Naive B cell (primary cell): ENCODE results near the gene PALS2. TPM values are rescaled to one million over a fixed set of nuclear protein-coding genes. Genes with fewer than 3 reads are reported as not detected.

Experiments used
- ATAC-seq, 2 donors: fragments of 150-1000 bp; cut with Tn5 transposase; 2 replicates each; pipeline ENCODE4 v1.10.0; 2021; ENCODE audit warnings: low read depth in 2 of 2, mild to moderate bottlenecking in 2 of 2, moderate library complexity in 2 of 2
- DNase-seq: peaks from one replicate; pipeline ENCODE4 v3.0.0; 2022
- H3K27ac Mint-ChIP-seq, 6 donors: one replicate each; pipeline ENCODE4 v1.8.0; 2020 to 2022; ENCODE audit warnings: mild to moderate bottlenecking in 6 of 6, mixed read lengths in 6 of 6, moderate library complexity in 5 of 6, inconsistent platforms in 2 of 6
- H3K27me3 Mint-ChIP-seq, 3 donors: one replicate each; pipeline ENCODE4 v1.8.0; 2021 to 2022; ENCODE audit warnings: mixed read lengths in 3 of 3, mild to moderate bottlenecking in 1 of 3
- H3K36me3 Mint-ChIP-seq, 2 donors: one replicate each; pipeline ENCODE4 v1.8.0; 2020 to 2022; ENCODE audit warnings: mixed read lengths in 2 of 2, inconsistent platforms in 1 of 2, mild to moderate bottlenecking in 1 of 2
- H3K4me1 Mint-ChIP-seq, 3 donors: one replicate each; pipeline ENCODE4 v1.8.0; 2020 to 2022; ENCODE audit warnings: mixed read lengths in 3 of 3, inconsistent platforms in 1 of 3, mild to moderate bottlenecking in 1 of 3, moderate library complexity in 1 of 3
- H3K4me3 Mint-ChIP-seq, 8 donors: one replicate each; pipeline ENCODE4 v1.8.0; 2020 to 2022; ENCODE audit warnings: mild to moderate bottlenecking in 8 of 8, mixed read lengths in 8 of 8, moderate library complexity in 8 of 8, inconsistent platforms in 2 of 8
- H3K9me3 Mint-ChIP-seq, 7 donors: one replicate each; pipeline ENCODE4 v1.8.0; 2020 to 2022; ENCODE audit warnings: mixed read lengths in 7 of 7, mild to moderate bottlenecking in 5 of 7, inconsistent platforms in 2 of 7, moderate library complexity in 1 of 7
- polyA plus RNA-seq, 6 donors: library from polyadenylated mRNA; unstranded; fragments of 300-500 nt; fragmentation: Illumina TruSeq; gene quantifications; one replicate each; pipeline ENCODE4 v1.2.3, GENCODE V29; 2021; ENCODE audit warnings: low read depth in 6 of 6

The PALS2 gene
- polyA plus RNA-seq, 6 donors from 2014 or later, result 25.4 to 37.9 (median 28.2) TPM

DNA sequence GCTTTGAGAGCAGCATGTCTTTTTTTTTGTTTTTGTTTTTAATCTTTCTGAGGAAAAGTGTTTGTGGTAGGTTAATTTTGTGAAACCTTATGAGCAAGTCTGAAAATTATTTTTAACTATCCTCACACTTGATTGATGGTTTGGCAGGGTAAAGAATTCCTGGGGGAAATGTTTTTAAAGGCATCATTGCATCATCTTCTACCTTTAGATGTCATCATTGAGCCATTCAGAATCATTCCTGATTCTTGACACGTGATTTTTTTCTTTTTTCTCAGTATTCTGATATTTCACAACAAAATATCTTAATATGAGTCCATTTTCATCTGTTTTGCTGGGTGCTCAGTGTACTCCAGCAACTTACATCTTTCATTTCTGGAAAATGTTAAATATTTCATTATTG lies 28.3 kb downstream of the PALS2 start:
- ATAC-seq (no peak), DNase-seq (no peak)
- peak overlapping the region in 3 of 6 donors; percentile 5 to 66 (median 12) for H3K27ac Mint-ChIP-seq
- no peaks in the 10 kb centered on the region for H3K27me3 Mint-ChIP-seq
- no peak overlapping the region for H3K4me3 Mint-ChIP-seq
- H3K36me3 Mint-ChIP-seq, result peaks cover 15 to 19% of the 10 kb centered on the region in 2 donors
- peaks cover 2 to 19% (median 9%) of the 10 kb centered on the region in 7 donors for H3K9me3 Mint-ChIP-seq
- H3K4me1 Mint-ChIP-seq, result peaks cover 16 to 29% (median 27%) of the 10 kb centered on the region in 3 donors

GRCh38 chr7:24602860-24603456 lies 29.7 kb downstream of the PALS2 start:
- H3K27ac Mint-ChIP-seq, result peak overlapping the region in 1 of 6 donors; percentile 21
- peaks cover 15 to 19% of the 10 kb centered on the region in 2 donors for H3K36me3 Mint-ChIP-seq
- peaks cover 20 to 38% (median 32%) of the 10 kb centered on the region in 3 donors for H3K4me1 Mint-ChIP-seq
- peaks cover 3 to 25% (median 9%) of the 10 kb centered on the region in 7 donors for H3K9me3 Mint-ChIP-seq
- H3K27me3 Mint-ChIP-seq, result no peaks in the 10 kb centered on the region
- peak overlapping the region in 2 of 8 donors; percentile 74 for H3K4me3 Mint-ChIP-seq
- DNase-seq (no peak), ATAC-seq (no peak)

GRCh38 chr7:24604630-24605029 lies 31.4 kb downstream of the PALS2 start:
- ATAC-seq (peak in 1 of 2 donors; percentile 45), DNase-seq (no peak)
- H3K27ac Mint-ChIP-seq, result peak overlapping the region in 1 of 6 donors; percentile 48
- peaks cover 3 to 30% (median 9%) of the 10 kb centered on the region in 7 donors for H3K9me3 Mint-ChIP-seq
- H3K36me3 Mint-ChIP-seq, result peaks cover 19 to 20% of the 10 kb centered on the region in 2 donors
- H3K4me3 Mint-ChIP-seq, result no peak overlapping the region
- H3K27me3 Mint-ChIP-seq, result no peaks in the 10 kb centered on the region
- peaks cover 31 to 53% (median 47%) of the 10 kb centered on the region in 3 donors for H3K4me1 Mint-ChIP-seq

DNA sequence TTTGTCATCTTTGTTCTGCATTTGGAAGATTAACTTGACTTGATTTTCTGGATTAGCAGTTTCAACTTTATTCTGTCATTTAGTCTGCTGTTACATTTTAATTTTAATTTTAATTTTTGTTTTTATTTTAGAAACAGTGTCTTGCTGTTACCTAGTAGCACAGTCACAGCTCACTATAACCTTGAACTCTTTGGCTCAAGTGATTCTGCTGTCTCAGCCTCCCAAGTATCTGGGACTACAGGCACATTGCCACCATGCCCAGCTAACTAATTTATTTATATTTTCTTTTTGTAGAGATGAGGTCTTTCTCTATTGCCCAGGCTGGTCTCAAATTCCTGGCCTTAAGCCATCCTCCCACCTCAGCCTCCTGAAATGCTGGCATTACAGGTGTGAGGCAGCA lies 35.3 kb downstream of the PALS2 start:
- peaks cover 2 to 14% (median 3%) of the 10 kb centered on the region in 7 donors for H3K9me3 Mint-ChIP-seq
- ATAC-seq (no peak), DNase-seq (no peak)
- H3K27me3 Mint-ChIP-seq, result no peaks in the 10 kb centered on the region
- no peak overlapping the region for H3K27ac Mint-ChIP-seq
- no peak overlapping the region for H3K4me3 Mint-ChIP-seq
- H3K4me1 Mint-ChIP-seq, result peaks cover 28 to 44% (median 40%) of the 10 kb centered on the region in 3 donors
- peaks cover 3 to 5% of the 10 kb centered on the region in 2 donors for H3K36me3 Mint-ChIP-seq

DNA sequence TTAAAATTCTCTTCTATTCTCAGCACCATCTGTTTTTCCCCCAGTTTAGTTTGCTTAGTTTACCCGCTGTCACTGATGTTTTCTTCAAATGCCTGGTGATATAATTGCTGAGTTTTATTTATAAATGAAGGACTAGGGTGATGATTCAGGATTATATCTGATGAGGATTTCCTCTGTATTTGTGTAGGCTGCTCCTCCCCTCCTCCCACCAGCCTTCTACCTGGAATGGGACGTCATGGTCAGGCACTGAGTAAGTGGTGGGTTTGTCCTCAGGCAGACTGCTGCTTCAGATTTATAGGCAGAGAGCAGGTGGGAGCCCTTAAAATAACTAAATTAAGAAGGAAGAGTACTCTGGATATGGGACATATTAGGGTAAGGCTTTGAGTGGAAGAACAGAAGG lies 35.8 kb downstream of the PALS2 start:
- H3K27ac Mint-ChIP-seq, result no peak overlapping the region

GRCh38 chr7:24609570-24609969 lies 36.3 kb downstream of the PALS2 start:
- Mint-ChIP-seq H3K27ac (no peak overlapping the region), H3K4me1 (peaks cover 27 to 36% (median 35%) of the 10 kb centered on the region in 3 donors), H3K36me3 (peaks cover 8 to 9% of the 10 kb centered on the region in 2 donors), H3K4me3 (no peak overlapping the region), H3K27me3 (no peaks in the 10 kb centered on the region), H3K9me3 (peaks cover 5 to 22% (median 8%) of the 10 kb centered on the region in 7 donors)
- no peak for DNase-seq
- no peak for ATAC-seq

More for the DNA sequence above, 35.8 kb downstream of the PALS2 start:
- DNase-seq, result no peak
- H3K36me3 Mint-ChIP-seq, result peaks cover 5 to 8% of the 10 kb centered on the region in 2 donors
- H3K27me3 Mint-ChIP-seq, result no peaks in the 10 kb centered on the region
- peaks cover 5 to 18% (median 6%) of the 10 kb centered on the region in 7 donors for H3K9me3 Mint-ChIP-seq
- peaks cover 30 to 41% (median 39%) of the 10 kb centered on the region in 3 donors for H3K4me1 Mint-ChIP-seq
- H3K4me3 Mint-ChIP-seq, result no peak overlapping the region
- no peak for ATAC-seq

- Mint-ChIP-seq H3K36me3 (peaks cover 17 to 19% of the 10 kb centered on the region in 2 donors), H3K27me3 (no peaks in the 10 kb centered on the region), H3K4me1 (peaks cover 27 to 35% (median 31%) of the 10 kb centered on the region in 3 donors), H3K27ac (no peak overlapping the region), H3K4me3 (no peak overlapping the region), H3K9me3 (peaks cover 5 to 36% (median 19%) of the 10 kb centered on the region in 7 donors)
- ATAC-seq (no peak), DNase-seq (no peak)
These were observed 37.9 kb downstream of the PALS2 start for GRCh38 chr7:24611130-24611529.

- Mint-ChIP-seq H3K4me3 (no peak overlapping the region), H3K36me3 (peaks cover 27 to 41% of the 10 kb centered on the region in 2 donors), H3K4me1 (peaks cover 25 to 40% (median 26%) of the 10 kb centered on the region in 3 donors), H3K27ac (no peak overlapping the region), H3K27me3 (no peaks in the 10 kb centered on the region), H3K9me3 (peaks cover 13 to 61% (median 32%) of the 10 kb centered on the region in 7 donors)
- ATAC-seq (no peak), DNase-seq (no peak)
These were observed 44.8 kb downstream of the PALS2 start for GRCh38 chr7:24617957-24618616.

GRCh38 chr7:24619978-24620377 lies 46.7 kb downstream of the PALS2 start:
- no peak overlapping the region for H3K4me3 Mint-ChIP-seq
- H3K4me1 Mint-ChIP-seq, result peaks cover 21 to 41% (median 28%) of the 10 kb centered on the region in 3 donors
- DNase-seq (no peak), ATAC-seq (no peak)
- H3K27ac Mint-ChIP-seq, result no peak overlapping the region
- H3K36me3 Mint-ChIP-seq, result peaks cover 24 to 33% of the 10 kb centered on the region in 2 donors
- H3K9me3 Mint-ChIP-seq, result peaks cover 8 to 47% (median 23%) of the 10 kb centered on the region in 7 donors
- no peaks in the 10 kb centered on the region for H3K27me3 Mint-ChIP-seq

DNA sequence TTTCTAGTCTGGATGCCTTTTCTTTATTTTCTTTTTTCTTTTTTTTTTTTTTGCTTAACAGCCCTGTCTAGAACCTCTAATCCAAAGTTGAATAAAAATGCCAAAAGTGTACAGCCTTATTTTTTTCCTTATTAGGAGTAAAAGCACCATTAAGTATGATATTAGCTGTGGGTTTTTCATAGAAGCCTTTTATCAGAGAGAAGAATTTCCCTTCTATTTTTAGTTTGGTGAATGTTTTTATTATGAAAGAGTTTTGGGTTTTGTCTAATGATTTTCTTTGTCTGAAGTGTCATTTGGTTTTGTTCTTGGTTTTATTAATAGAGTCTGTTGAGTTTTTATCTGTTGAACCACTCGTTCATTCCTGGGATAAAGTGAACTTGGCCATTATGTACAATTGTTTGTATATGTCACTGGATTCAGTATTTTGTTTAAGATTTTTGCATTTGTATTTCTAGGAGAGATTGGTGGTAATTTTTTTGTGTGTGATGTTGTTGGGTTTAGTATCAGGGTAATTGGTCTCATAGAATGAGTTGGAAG lies 49.5 kb downstream of the PALS2 start:
- no peaks in the 10 kb centered on the region for H3K27me3 Mint-ChIP-seq
- DNase-seq (no peak), ATAC-seq (no peak)
- peak overlapping the region in 2 of 6 donors; percentile 3 to 21 for H3K27ac Mint-ChIP-seq
- peaks cover 21 to 32% of the 10 kb centered on the region in 2 donors for H3K36me3 Mint-ChIP-seq
- no peak overlapping the region for H3K4me3 Mint-ChIP-seq
- peaks cover 21 to 29% (median 25%) of the 10 kb centered on the region in 3 donors for H3K4me1 Mint-ChIP-seq
- peaks cover 4 to 27% (median 12%) of the 10 kb centered on the region in 7 donors for H3K9me3 Mint-ChIP-seq

Other genes with a start within 250 kb of the PALS2 start
- gene GSDME, start 184.0 kb downstream of the PALS2 start, polyA plus RNA-seq, result 10 to 100 TPM in 4 of 6 donors, 1 to 10 TPM in 1, not detected in 1; 8.0 to 22.3 (median 12.9) TPM